OCI-LY7 (cell line): ENCODE results near the gene GLTP. TPM values are rescaled to one million over a fixed set of nuclear protein-coding genes. Genes with fewer than 3 reads are reported as not detected.

Source experiments
- BruUV-seq: library from RNA; stranded (reverse); fragments of 400-500 nt; replicated peaks from 2 replicates; lab custom pipeline; 2021; lab: Mats Ljungman, UMichigan
- CTCF ChIA-PET: fragments of 300-600 bp; sonication (Branson Sonifier 250); formaldehyde crosslinking; loops from one replicate; lab custom pipeline; 2022; ENCODE audit warnings: antibody characterized with exemption; ENCODE audit not compliant: unreplicated experiment; lab: Charles Lee
- POLR2A ChIA-PET: fragments of 300-600 bp; sonication (Branson Sonifier 250); formaldehyde crosslinking; loops from one replicate; lab custom pipeline; 2022; ENCODE audit warnings: antibody characterized with exemption; lab: Charles Lee
- DNase-seq: peaks from one replicate; pipeline ENCODE4 v3.0.0-alpha.2; 2015; ENCODE audit warnings: low spot score
- H2AFZ ChIP-seq: fragments of 200-600 bp; sonication (generic), shearing (Covaris generic); 2 replicates; pipeline ENCODE4 v1.6.1; 2014; ENCODE audit warnings: mild to moderate bottlenecking, antibody characterized with exemption, low read length, moderate library complexity
- H3K27ac ChIP-seq: fragments of 200-600 bp; sonication (generic); 2 replicates; pipeline ENCODE4 v1.5.1; 2014; ENCODE audit warnings: mixed run types, low read depth, mild to moderate bottlenecking, moderate library complexity, low read length, inconsistent platforms; ENCODE audit not compliant: poor library complexity, severe bottlenecking
- H3K36me3 ChIP-seq: fragments of 200-600 bp; sonication (generic); 2 replicates; pipeline ENCODE4 v1.6.1; 2014; ENCODE audit warnings: mild to moderate bottlenecking, antibody characterized with exemption, low read length, moderate library complexity, mixed read lengths; ENCODE audit not compliant: insufficient read depth
- H3K4me1 ChIP-seq: fragments of 200-600 bp; sonication (generic); 2 replicates; pipeline ENCODE4 v1.5.1; 2014; ENCODE audit warnings: mild to moderate bottlenecking, low read length; ENCODE audit not compliant: insufficient read depth, poor library complexity, severe bottlenecking
- H3K4me2 ChIP-seq: fragments of 200-600 bp; sonication (generic); 2 replicates; pipeline ENCODE4 v1.6.1; 2014; ENCODE audit warnings: mild to moderate bottlenecking, low read length
- H3K4me3 ChIP-seq: fragments of 200-600 bp; sonication (generic); 2 replicates; pipeline ENCODE4 v1.5.1; 2014; ENCODE audit warnings: mild to moderate bottlenecking, low read depth, low read length; ENCODE audit not compliant: poor library complexity, severe bottlenecking
- H3K79me2 ChIP-seq: fragments of 200-600 bp; sonication (generic); 2 replicates; pipeline ENCODE4 v1.6.1; 2016; ENCODE audit warnings: low read depth, mild to moderate bottlenecking, low read length, moderate library complexity, mixed read lengths; ENCODE audit not compliant: insufficient read depth
- H3K9me2 ChIP-seq: fragments of 200-600 bp; sonication (generic); 2 replicates; pipeline ENCODE4 v1.6.1; 2016; ENCODE audit warnings: mild to moderate bottlenecking, low read length, mixed read lengths; ENCODE audit not compliant: insufficient read depth
- H3K9me3 ChIP-seq: fragments of 200-600 bp; sonication (generic); 2 replicates; pipeline ENCODE4 v1.6.1; 2014; ENCODE audit warnings: mild to moderate bottlenecking, mixed run types, low read length, mixed read lengths
- H4K20me1 ChIP-seq: fragments of 200-600 bp; sonication (generic); 2 replicates; pipeline ENCODE4 v1.6.1; 2014; ENCODE audit warnings: mild to moderate bottlenecking, antibody characterized with exemption, low read length, moderate library complexity, mixed read lengths; ENCODE audit not compliant: insufficient read depth
- CTCF ChIP-seq: fragments of 200-600 bp; sonication (generic); conservative IDR thresholded peaks from 2 replicates; pipeline ENCODE4 v1.5.1; 2014; ENCODE audit warnings: mild to moderate bottlenecking, antibody characterized with exemption, low read length, moderate library complexity, mixed read lengths
- EZH2phosphoT487 ChIP-seq: fragments of 200-600 bp; sonication (generic); IDR thresholded peaks from 2 replicates; pipeline ENCODE4 v1.6.1; 2018; ENCODE audit warnings: low read depth, borderline replicate concordance, mild to moderate bottlenecking, mixed run types, antibody characterized with exemption, low read length, moderate library complexity, mixed read lengths
- intact Hi-C: fragments of 100-400 bp; cut with micrococcal nuclease; formaldehyde crosslinking; loops from one replicate; pipeline ENCODE4 v1.10.0; 2022; ENCODE audit not compliant: unreplicated experiment
- total RNA-seq, 2 experiments: library from RNA; depleted of rRNA in 1 of 2; stranded (reverse); fragments of >200 nt in 1 of 2; shearing (Covaris generic) in 1 of 2; gene quantifications; 2 replicates each; pipeline ENCODE4 v1.2.3, GENCODE V29; 2014 to 2022

The GLTP gene
- total RNA-seq, 2 experiments from 2014 or later = 24.0 to 27.3 TPM

GRCh38 chr12:109814600-109815150, 65.7 kb downstream of the GLTP start:
- H3K4me2 ChIP-seq = no peak overlapping the region
- no peaks in the 10 kb centered on the region for H3K9me3 ChIP-seq
- no peak overlapping the region for H2AFZ ChIP-seq
- no peaks in the 10 kb centered on the region for H3K36me3 ChIP-seq
- intact Hi-C loops = no loop called here
- no peak overlapping the region for H3K27ac ChIP-seq
- BruUV-seq = no TSS peak
- no peak for DNase-seq
- H4K20me1 ChIP-seq = no peaks in the 10 kb centered on the region
- CTCF ChIA-PET = no interaction called here
- H3K79me2 ChIP-seq = no peaks in the 10 kb centered on the region
- POLR2A ChIA-PET = interaction anchor here (0.9 kb wide), 1 partner anchor 14 kb away, joined by 3 read pairs; no protein-coding TSS in a partner anchor
- H3K4me1 ChIP-seq = no peaks in the 10 kb centered on the region
- H3K4me3 ChIP-seq = no peak overlapping the region
- H3K9me2 ChIP-seq = no peaks in the 10 kb centered on the region
- TF ChIP-seq CTCF (no peak), EZH2phosphoT487 (no peak)

- CTCF ChIA-PET = no interaction called here
Observed at GRCh38 chr12:109813810-109814416, 66.4 kb downstream of the GLTP start.

More at GRCh38 chr12:109813810-109814416, 66.4 kb downstream of the GLTP start:
- H3K79me2 ChIP-seq = no peaks in the 10 kb centered on the region
- no peaks in the 10 kb centered on the region for H4K20me1 ChIP-seq
- no peak overlapping the region for H2AFZ ChIP-seq
- BruUV-seq = no TSS peak
- DNase-seq = no peak
- H3K4me1 ChIP-seq = no peaks in the 10 kb centered on the region
- H3K9me3 ChIP-seq = no peaks in the 10 kb centered on the region
- H3K36me3 ChIP-seq = no peaks in the 10 kb centered on the region
- POLR2A ChIA-PET = no interaction called here
- H3K27ac ChIP-seq = no peak overlapping the region
- intact Hi-C loops = no loop called here
- TF ChIP-seq CTCF (no peak), EZH2phosphoT487 (no peak)
- H3K4me3 ChIP-seq = no peak overlapping the region
- no peaks in the 10 kb centered on the region for H3K9me2 ChIP-seq
- no peak overlapping the region for H3K4me2 ChIP-seq
